Measurements from ENCODE around the gene PVALB.

The PVALB gene

GRCh38 chr22:36824655-36825054 is 7.8 kb upstream of the PVALB start:
- no peak for DNase-seq (ENCODE audit: low read depth)
- no peak for TF ChIP-seq CTCF (conservative IDR thresholded peaks at IDR 0.05; ENCODE audit: low read depth, low read length)

GRCh38 chr22:36823186-36823839 is 6.5 kb upstream of the PVALB start:
- TF ChIP-seq CTCF (conservative IDR thresholded peaks at IDR 0.05; ENCODE audit: low read depth, low read length) = no peak
- no peak for DNase-seq (ENCODE audit: low read depth)

More at GRCh38 chr22:36824655-36825054, 7.8 kb upstream of the PVALB start:
- H3K4me3 ChIP-seq (ENCODE audit: low read length) = no peak overlapping the region

GRCh38 chr22:36822581-36822980 is 5.7 kb upstream of the PVALB start:
- DNase-seq (ENCODE audit: low read depth) = no peak
- H3K4me3 ChIP-seq (ENCODE audit: low read length) = no peak overlapping the region
- no peak for TF ChIP-seq CTCF (conservative IDR thresholded peaks at IDR 0.05; ENCODE audit: low read depth, low read length)

More at GRCh38 chr22:36823186-36823839, 6.5 kb upstream of the PVALB start:
- no peak overlapping the region for H3K4me3 ChIP-seq (ENCODE audit: low read length)

GRCh38 chr22:36819112-36819511 is 2.3 kb upstream of the PVALB start:
- DNase-seq (ENCODE audit: low read depth) = no peak
- TF ChIP-seq CTCF (conservative IDR thresholded peaks at IDR 0.05; ENCODE audit: low read depth, low read length) = no peak
- no peak overlapping the region for H3K4me3 ChIP-seq (ENCODE audit: low read length)

- no peak overlapping the region for H3K4me3 ChIP-seq (ENCODE audit: low read length)
- no peak for DNase-seq (ENCODE audit: low read depth)
- TF ChIP-seq CTCF (conservative IDR thresholded peaks at IDR 0.05; ENCODE audit: low read depth, low read length) = no peak
Observed at GRCh38 chr22:36818010-36818642, 1.3 kb upstream of the PVALB start.

- DNase-seq (ENCODE audit: low read depth) = no peak
- H3K4me3 ChIP-seq (ENCODE audit: low read length) = no peak overlapping the region
- no peak for TF ChIP-seq CTCF (conservative IDR thresholded peaks at IDR 0.05; ENCODE audit: low read depth, low read length)
Observed at GRCh38 chr22:36817525-36817848, 652 bp upstream of the PVALB start.

- no peak for TF ChIP-seq CTCF (conservative IDR thresholded peaks at IDR 0.05; ENCODE audit: low read depth, low read length)
- DNase-seq (ENCODE audit: low read depth) = no peak
- H3K4me3 ChIP-seq (ENCODE audit: low read length) = no peak overlapping the region
Observed at GRCh38 chr22:36816339-36816635, 548 bp downstream of the PVALB start.

Measured in retinal pigment epithelial cell (primary cell).